ELR (cell line): Measurements from ENCODE around the gene COTL1.
"Not testable (repeated sequence)": the region's sequence is repeated elsewhere in the genome, so short reads cannot be mapped to it uniquely, and the experiment has no call there.

Source experiments
- DNase-seq: peaks from one replicate; pipeline ENCODE4 v3.0.0-alpha.2; 2015; ENCODE audit warnings: low read depth

COTL1 gene

DNA sequence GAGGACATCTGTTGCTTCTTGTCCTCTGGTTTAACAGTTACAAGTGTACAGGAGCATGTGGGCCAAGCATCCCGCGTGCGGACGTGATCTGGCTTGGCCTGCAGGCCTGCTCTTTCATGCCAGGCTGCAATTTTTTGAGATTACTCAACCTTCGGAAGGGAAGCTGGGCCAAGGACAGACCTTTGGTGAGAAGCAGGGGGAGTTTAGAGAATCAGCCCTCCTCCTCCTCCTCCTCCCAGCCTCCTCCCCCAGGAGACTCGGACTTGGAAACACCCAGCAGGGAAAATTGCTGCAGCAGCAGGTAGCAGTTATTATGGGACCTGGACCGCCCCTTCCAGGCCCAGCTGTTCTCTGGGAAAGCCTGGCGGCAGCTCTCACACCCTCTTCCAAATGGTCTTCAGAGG lies 25.3 kb upstream of the COTL1 start:
- DNase-seq, result peak; percentile 93

DNA sequence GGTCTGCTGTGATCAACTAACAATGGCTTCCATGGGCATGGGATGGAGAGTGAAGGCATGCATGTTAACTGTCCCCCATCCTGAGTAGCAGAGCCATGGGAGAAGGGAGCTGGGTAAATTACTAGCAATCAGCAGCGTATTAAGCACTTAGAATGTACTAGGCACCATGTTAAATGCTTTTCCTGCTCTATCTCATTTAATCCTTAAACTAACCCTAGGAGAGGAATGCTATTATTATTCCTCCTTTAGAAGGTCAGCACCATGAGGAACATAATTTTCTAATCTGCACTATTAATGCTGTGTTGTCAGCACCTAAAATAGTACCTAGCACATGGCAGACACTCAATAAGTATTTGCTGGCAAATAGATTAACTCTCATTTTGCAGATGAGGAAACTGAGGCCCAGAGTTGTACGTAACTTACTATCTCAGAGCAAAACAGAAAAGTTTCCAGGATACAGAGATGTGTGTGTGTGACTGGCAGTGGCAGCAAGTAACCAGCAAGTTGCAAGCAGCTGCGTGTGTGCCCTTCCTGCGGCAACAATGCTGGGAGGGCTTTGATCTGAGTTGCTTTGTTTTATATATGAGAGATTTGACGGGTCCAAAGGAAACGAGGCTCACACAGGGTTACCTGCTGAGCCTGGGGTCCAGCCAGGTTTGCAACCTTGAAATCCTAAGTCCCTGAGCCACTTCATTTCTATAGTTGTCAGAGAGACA lies 23.9 kb upstream of the COTL1 start:
- DNase-seq, result no peak

DNA sequence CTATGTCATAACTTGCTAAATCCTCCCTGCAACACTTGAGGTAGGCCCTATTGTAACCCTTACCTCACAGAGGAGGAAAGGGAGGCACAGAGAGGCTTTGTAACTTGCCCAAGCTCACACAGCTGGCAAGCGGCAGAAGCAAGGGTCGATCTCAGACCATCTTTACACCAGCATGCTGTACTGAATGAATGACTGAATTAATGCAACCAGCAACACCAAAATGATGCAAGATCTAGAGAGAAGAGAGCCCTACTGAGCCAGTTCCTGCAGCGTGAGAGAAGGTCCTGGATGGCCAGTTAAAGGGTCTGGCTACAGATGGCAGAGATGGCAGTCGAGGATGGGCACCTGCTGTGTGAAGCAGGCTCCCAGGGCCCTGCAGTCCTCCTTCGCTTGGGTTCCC lies 22.3 kb upstream of the COTL1 start:
- DNase-seq, result no peak

DNA sequence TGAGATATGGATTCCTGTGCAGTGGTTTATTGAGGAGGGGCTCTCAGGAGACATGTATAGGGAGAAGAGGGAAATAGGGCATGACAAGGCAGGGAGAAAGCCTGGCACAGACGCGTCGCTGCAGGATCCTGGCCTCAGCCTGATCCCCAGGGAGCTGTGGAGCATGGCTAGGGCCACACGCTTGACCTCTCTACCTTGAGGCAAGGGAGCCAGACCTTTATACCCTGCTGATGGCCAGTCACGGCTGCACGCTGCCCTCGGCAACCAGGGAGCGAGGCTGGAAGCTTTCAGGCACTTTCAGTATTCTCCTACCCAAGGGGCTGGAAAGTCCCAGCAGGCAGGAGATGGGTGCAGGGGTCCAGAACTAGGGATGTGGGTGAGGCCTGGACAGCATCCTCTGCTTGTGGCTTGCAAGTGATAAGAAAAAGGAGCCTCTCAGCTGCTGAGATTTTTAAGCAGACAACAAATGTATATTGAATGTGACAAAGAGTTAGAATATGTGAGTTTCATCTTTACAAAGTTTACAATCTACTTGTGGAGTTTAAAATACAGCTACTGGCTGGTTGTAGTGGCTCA lies 20.4 kb upstream of the COTL1 start:
- DNase-seq, result no peak

DNA sequence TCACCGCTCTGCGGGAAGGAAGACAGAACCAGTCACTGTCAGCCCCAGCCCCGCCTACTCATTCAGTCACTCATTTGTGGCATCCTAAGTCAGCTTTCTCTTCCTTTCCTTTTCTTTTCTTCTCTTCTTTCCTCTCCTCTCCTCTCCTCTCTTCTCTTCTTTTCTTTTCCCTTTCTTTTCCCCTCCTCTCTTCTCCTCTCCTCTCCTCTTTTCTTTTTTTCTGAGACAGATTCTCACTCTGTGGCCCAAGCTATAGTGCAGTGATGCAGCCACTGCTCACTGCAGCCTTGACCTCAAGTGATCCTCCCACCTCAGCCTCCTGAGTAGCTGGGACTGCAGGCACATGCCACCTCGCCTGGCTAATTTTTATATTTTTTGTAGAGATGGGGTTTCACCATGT lies 19.8 kb upstream of the COTL1 start:
- no peak for DNase-seq

DNA sequence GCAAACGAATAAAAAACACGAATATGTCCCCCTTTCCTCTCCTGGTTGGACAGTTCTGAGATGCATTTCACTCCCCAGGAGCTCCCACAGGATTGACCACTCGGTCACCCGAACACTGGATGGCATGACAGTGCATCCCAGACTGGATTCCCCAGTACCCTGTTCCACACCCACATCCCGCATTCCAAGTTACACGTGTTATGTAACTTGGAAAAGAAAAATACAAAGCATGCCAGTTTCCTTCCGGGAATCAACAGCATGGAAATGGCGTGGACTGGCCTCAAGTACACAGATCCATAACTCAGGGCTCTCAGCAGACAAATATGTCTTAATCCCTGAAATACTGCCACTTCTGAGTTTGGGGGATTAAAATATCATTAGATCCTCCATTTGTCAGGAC lies 17.8 kb upstream of the COTL1 start:
- DNase-seq, result no peak

DNA sequence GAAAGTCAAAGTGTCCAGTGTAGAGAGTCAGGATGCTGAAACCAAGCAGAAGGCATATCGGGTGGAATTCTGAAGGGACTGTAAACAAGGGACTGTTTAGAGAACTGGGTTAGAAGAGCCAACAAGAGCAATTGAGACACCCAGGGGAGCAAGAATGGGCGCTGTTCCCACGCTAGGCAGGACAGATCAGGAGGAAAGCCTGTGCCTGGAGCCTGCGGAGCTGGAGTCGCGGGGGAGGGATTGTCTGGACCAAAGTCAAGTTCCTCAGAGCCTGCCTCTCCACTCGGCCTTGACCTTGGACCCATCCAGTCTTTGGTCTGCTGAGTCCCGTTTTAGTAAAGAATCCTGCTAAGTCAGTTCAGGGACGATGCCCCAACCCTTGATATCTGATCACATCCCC lies 15.7 kb upstream of the COTL1 start:
- no peak for DNase-seq

DNA sequence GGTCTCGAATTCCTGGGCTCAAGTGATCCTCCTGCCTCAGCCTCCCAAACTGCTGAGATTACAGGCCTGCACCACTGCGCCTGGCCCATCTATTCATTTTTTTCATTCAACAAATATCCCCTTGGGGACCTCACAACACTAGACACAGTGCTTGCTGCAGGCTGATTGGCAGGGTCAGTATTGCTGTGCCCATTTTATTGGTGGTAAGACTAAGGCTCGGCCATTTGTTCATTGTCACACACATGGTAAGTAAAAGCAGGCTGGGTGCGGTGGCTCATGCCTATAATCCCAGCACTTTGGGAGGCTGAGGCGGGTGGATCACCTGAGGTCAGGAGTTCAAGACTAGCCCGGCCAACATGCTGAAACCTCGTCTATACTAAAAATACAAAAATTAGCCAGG lies 15.0 kb upstream of the COTL1 start:
- DNase-seq, result not testable (repeated sequence)

DNA sequence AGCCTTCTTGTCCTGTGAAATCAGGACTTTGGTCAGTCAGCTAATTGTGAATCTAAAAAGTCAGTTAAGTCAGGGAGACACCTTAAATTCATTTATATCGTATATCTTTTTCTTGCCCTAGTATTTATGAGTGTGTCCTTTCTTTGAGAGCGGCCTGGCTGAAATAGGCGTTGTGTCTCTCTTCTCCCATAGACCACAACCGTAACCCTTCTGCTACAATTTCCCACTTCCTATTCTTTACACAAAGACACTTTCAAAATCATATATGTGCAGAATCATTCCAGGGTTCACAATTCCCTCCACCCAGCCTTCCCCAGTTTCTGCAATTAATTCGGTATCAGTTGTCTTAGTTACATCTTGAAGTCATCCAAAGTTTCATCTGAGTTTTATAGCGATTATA lies 14.0 kb upstream of the COTL1 start:
- no peak for DNase-seq

DNA sequence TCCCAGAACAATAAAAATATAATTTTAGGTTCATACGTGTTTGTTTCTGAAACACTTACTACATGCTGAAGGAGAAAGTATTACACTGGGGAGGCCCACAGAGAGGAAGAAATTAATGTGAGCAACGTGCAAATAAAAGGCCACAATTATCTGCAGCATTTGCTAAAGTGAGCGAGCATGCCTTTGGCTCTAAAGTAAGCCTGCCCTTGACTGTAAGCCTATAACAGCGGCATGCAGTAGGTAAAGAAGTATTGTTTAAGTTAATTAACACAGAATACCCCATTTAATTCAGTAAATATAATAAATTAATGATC lies 13.2 kb upstream of the COTL1 start:
- DNase-seq, result no peak

DNA sequence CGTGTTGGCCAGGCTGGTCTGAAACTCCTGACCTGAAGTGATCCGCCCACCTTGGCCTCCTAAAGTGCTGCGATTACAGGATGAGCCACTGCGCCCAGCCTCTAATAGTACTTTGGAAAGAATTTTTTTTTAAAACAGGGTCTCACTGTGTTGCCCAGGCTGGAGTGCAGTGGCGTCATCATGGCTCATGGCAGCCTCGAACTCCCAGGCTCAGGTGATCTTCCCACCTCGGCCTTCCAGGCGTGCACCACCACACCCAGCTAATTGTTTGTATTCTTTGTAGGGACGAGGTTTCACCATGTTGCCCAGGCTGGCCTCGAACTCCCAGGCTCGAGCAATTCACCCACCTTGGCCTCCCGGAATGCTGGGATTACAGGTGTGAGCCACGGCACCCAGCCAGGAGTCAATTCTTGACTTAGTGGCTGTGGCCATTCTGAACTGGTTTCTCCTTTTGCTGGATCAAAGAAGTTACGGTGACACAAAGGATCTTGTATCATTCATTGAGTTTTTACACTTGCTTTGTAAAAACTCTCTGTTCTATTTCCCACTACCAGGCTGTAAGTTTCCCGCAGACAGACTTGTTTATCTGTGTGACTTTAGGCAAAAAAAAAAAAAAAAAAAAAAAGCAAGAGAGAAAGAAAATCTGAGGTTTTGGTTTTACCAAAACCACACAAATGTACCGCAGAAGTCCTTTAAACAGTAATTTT lies 12.7 kb upstream of the COTL1 start:
- DNase-seq, result no peak

DNA sequence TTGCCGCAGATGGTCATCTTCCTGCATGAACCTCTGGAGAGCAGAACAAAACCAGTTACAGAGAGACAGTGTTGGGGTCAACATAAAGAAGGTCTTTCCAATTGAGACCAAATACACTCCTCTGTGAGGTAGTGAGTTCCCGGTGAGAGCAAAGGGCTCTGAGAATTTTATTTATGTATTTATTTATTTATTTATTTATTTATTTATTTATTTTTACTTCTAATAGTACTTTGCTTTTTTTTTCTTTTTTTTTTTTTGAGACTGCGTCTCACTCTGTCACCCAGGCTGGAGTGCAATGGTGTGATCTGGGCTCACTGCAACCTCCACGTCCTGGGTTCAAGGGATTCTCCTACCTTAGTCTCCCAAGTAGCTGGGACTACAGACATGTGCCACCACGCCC lies 12.1 kb upstream of the COTL1 start:
- DNase-seq, result no peak

DNA sequence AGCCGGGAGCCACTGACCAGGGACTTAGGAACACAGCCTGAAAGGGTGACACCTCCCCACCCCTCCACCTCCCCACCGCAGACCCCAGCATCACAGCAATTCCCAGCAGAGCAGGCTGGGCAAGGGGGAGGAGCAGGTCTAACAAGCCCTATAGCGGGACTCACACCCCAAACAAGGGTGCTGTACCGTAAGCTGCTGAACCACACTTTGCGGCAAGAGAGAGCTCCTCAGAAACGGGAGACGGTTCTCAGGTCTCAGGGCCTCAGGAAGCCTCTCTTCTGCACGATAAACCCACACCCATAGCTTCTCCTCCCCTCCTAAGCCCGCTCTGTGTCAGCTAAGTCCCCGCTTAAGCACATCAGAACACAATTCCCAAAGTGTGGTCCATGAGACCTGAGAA lies 11.7 kb upstream of the COTL1 start:
- DNase-seq, result no peak

DNA sequence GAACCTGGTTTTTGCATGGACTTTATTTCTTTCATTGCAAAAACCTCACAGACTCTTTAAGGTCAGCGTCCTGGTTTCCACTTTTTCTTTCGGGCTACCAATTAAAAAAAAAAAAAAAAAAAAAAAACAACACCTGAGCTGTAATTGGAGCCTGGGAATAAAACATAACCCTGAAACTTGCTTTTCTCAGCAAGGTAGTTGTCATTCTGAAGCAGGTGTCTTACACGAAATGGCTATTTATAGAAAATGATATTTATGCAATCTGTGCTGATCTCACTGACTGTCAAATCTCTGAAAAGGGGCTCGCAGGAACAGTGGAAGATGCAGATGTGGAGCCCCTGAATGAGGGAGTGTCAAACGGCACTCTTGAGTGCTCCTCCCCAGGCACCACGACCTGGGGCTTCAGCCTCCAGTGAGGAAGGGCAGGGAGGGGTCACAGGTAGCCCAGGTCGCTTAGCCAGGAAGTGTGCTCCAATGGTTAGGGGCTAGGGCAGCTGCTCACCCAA lies 10.4 kb upstream of the COTL1 start:
- DNase-seq, result no peak

DNA sequence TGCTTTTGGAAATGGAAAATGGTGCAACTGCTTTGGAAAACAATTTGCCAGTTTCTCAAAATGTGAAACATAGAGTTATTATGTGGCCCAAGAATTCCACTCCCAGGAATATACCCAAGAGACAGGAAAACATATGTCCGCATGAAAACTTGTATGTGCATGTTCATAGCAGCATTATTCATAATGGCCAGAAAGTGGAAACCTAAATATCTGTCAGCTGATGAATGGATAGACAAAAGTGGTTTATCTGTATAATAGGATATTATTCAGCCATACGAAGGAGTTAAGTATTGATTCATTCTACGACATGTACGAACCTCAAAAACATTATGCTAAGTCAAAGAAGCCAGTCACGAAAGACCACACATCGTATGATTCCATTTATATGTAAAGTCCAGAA lies 7.7 kb upstream of the COTL1 start:
- DNase-seq, result no peak

DNA sequence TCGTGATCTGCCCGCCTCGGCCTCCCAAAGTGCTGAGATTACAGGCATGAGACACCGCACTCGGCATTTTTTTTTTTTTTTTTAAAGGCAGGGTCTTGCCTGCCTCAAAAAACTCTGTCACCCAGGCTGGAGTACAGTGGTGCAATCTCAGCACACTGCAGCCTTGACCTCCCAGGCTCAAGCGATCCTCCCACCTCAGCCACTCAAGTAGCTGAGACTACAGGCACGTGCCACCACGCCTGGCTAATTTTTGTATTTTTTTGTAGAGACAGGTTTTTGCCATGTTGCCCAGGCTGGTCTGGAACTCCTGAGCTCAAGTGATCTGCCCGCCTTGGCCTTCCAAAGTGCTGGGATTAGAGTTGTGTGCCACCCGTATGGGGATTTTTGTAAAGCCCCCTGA lies 3.0 kb upstream of the COTL1 start:
- not testable (repeated sequence) for DNase-seq

DNA sequence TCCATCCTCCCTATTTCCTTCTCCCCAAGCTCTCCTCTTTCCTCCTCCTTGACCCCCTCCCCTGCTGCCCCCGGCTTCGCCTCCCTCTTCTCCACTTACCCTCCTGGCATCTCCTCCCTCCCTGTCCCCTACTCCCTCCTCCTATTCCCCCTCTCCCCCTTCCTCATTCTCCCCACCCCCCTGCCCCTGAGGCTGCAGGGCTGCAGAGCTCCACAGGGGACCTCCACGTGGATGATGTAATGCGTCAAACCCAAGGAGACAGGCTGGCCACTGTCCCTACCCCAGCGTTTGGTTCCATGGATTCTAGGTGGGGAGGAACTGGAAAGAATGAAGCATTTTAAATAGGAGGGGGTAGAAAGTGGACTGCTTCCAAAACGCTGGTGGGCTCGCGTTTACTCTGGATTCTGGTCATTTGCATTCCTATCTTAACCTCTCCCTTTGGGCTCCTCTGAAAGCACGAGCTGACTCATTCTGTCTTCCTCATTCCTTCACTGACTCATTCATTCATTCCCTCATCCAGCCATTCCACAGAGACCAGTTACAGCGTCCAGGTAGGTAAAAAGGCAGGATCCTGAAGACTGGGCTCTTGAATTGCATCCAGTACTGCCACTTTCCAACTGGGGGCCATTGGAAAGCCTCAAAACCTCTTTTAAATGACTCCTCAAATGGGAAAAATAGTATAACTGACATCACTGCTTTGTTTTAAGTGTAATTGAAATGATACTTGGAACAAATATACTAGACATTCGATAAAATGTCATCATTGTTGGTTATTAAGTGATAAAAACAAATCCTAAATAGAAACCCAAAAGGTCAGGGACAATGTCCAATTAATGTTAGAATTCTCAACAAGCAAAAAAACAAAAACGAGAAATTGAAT lies 943 bp upstream of the COTL1 start:
- peak; percentile 100 for DNase-seq

DNA sequence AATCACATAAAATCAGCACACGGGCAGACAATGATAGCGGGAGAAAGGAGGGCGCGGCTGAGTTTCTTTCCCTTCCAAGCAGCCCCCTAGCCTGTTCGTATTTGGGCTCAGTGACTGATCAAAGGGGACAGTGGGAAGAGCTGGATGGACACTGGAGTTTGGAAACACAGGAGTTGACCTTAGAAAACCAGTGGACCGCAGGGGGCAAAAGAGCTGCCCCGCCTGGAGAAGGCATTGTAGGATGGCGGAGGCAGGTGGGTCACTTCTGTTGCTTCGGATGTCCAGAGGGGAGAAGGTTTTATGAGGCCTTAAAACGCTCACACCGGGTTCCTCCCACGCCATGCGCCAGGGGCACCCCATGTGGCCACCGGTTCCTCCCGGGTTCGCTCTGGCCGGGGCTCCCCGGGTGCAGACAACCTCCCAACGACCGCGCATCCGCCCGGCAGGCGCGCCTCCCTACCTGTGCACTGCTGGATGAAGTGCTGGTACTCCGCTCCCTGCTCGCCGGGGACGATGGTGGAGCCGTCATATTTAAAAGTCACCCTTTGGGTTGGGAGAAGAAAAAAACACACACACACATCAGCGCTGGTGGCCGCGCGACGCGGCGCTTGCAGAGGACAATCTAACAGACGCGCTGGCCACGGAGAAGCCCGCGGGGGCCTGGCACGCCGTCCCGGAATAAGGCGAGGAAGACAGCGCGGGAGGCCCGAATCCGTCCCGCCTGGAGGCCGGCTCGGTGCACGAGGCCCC lies 662 bp downstream of the COTL1 start:
- DNase-seq, result peak; percentile 52

DNA sequence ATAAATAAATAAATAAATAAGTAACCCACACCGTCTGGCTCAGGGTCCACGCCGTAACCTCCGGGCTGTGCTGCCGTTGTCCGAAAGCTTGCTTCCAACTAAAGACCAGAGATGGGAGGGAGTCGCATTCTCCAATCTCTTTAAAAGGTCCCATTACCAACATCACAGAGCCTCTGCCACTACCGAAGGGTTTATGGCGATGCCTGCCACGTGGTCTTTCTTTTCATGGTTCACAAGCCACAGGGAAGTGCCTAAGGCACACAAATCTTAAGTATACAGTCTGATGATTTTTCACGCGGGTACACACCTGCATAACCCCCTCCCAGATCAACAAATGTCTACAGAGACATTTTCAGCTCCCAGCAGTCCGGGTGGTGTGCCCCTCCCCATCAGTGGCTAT lies 1.4 kb downstream of the COTL1 start:
- peak; percentile 53 for DNase-seq

DNA sequence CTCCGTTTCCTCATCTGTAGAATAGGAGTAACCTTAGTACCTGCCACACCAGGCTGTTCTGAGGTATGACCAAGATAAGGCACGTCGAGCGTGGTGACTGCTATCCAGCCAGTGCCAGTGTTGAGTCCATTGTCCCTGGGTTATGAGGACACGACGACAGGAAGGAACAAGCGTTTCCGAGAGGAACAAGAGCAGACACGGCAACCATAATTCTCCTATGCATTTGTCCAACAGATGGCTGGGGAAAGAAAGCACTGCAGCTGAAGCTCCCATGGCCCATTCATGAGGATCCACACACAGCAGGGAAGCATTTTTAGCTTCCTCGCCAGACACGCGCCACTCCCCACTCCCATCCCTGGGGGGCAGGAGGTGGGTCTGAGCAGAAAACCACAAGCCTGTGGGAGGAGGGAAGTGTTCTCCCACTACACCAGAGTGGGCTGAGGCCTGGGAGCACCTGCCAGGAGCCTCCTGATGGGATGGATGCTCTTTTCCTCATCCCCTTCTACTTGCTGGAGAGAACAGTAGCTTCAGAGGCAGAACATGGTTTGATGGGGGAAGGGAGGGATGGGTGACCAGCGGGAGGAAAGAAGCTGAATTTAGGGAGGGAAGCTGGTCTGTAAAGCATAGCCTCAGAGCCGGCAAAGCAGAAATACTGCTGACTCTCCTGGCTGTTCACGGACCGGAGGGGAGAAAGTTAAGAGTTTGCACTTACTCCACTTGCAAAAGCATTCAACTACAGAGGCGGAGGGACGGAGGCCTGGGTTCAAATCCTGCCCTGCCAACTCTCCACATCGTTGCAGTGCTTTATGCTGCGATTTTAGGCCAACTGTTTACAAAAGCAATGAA lies 2.7 kb downstream of the COTL1 start:
- no peak for DNase-seq

DNA sequence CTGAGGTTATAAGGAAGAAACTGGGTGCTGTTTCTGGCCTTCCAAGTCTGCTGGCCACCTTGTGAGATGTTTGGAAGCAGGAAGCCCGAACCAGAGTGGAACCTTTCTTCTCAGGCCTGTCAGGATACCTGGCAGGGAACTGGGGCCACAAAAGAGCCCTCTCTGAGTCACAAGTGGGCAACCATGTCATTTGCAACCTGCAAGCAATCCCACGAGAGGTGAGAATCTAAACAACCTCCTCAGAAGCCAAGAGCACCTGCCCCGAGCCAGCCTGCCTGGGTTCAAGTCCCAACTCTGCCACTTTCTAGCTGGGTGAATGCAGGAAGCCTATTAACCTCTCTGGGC lies 3.3 kb downstream of the COTL1 start:
- DNase-seq, result no peak
